Fibroblast of lung (primary cell): ENCODE measurements around the gene PRKX. TPM values are rescaled to one million over a fixed set of nuclear protein-coding genes. Genes with fewer than 3 reads are reported as not detected.

ENCODE experiments used
- DNase-seq, 2 donors: peaks; one replicate each; pipeline versions ENCODE4 v3.0.0 to v3.0.0-alpha.2; 2010; ENCODE audit warnings: low read depth in 2 of 2
- H2AFZ ChIP-seq: 2 replicates; pipeline ENCODE4 v1.5.1; 2012; ENCODE audit warnings: low read length, control low read depth, inconsistent platforms
- H3K27ac ChIP-seq: 2 replicates; pipeline ENCODE4 v1.5.1; 2011; ENCODE audit warnings: low read length, control low read depth; ENCODE audit not compliant: insufficient read depth
- H3K27me3 ChIP-seq: 2 replicates; pipeline ENCODE4 v1.5.1; 2011; ENCODE audit warnings: mild to moderate bottlenecking, low read length; ENCODE audit not compliant: control insufficient read depth, insufficient read depth
- H3K36me3 ChIP-seq: 2 replicates; pipeline ENCODE4 v1.5.1; 2011; ENCODE audit warnings: low read length; ENCODE audit not compliant: control insufficient read depth, insufficient read depth
- H3K4me1 ChIP-seq: 2 replicates; pipeline ENCODE4 v1.5.1; 2011; ENCODE audit warnings: low read length; ENCODE audit not compliant: control insufficient read depth, insufficient read depth; ENCODE audit errors: extremely low read depth
- H3K4me2 ChIP-seq: 2 replicates; pipeline ENCODE4 v1.5.1; 2011; ENCODE audit warnings: low read length, control low read depth; ENCODE audit not compliant: insufficient read depth; ENCODE audit errors: extremely low read depth
- H3K4me3 ChIP-seq, 4 experiments: fragments of 200-600 bp in 1 of 4; sonication (generic) in 1 of 4; replicated peaks in 1 of 4; 2 replicates each; pipeline ENCODE4 v1.5.1; 2011 to 2016; ENCODE audit warnings: low read length in 4 of 4, low read depth in 3 of 4, mild to moderate bottlenecking in 3 of 4, control low read depth in 2 of 4, inconsistent platforms in 1 of 4, mixed read lengths in 1 of 4; ENCODE audit not compliant: insufficient read depth in 1 of 4; ENCODE audit errors: control extremely low read depth in 1 of 4
- H3K79me2 ChIP-seq: 2 replicates; pipeline ENCODE4 v1.5.1; 2012; ENCODE audit warnings: mild to moderate bottlenecking, low read length, inconsistent platforms; ENCODE audit not compliant: control insufficient read depth, insufficient read depth
- H3K9ac ChIP-seq: 2 replicates; pipeline ENCODE4 v1.5.1; 2011; ENCODE audit warnings: mild to moderate bottlenecking, low read length, control low read depth; ENCODE audit not compliant: insufficient read depth
- H3K9me3 ChIP-seq: 2 replicates; pipeline ENCODE4 v1.5.1; 2012; ENCODE audit warnings: low read depth, low read length; ENCODE audit not compliant: control insufficient read depth, insufficient read depth
- H4K20me1 ChIP-seq: 2 replicates; pipeline ENCODE4 v1.5.1; 2011; ENCODE audit warnings: low read length; ENCODE audit not compliant: control insufficient read depth, insufficient read depth; ENCODE audit errors: extremely low read depth
- EZH2 ChIP-seq: IDR thresholded peaks from 2 replicates; pipeline ENCODE4 v1.5.1; 2012; ENCODE audit warnings: low read length, control low read depth, mild to moderate bottlenecking; ENCODE audit errors: missing control alignments
- polyA plus RNA-seq, 2 donors: library from polyadenylated mRNA; depleted of rRNA in 1 of 2; stranded (reverse) in 1 of 2; unstranded in 1 of 2; fragments of >200 nt; gene quantifications; 2 replicates each; pipeline ENCODE4 v1.2.1, GENCODE V29; 2011 to 2012; ENCODE audit warnings: missing spikeins in 1 of 2
- total RNA-seq: library from RNA; depleted of rRNA; stranded (reverse); fragments of >200 nt; gene quantifications from 2 replicates; pipeline ENCODE4 v1.2.1, GENCODE V29; 2014
- TF ChIP-seq, protein P1 (sequence below), 2 donors: IDR thresholded peaks in 1 of 2; conservative IDR thresholded peaks in 1 of 2; 1 replicate in 1 of 2; 2 replicates in 1 of 2; pipeline ENCODE4 v1.5.1; 2011 to 2012; ENCODE audit warnings: low read length in 2 of 2, control low read depth in 1 of 2, inconsistent platforms in 1 of 2, low read depth in 1 of 2, mild to moderate bottlenecking in 1 of 2

The PRKX gene
- total and polyA plus RNA-seq, 2 donors (not counting 1 experiment from before 2014, with no cell fraction given) = 11.3 to 19.3 TPM

DNA sequence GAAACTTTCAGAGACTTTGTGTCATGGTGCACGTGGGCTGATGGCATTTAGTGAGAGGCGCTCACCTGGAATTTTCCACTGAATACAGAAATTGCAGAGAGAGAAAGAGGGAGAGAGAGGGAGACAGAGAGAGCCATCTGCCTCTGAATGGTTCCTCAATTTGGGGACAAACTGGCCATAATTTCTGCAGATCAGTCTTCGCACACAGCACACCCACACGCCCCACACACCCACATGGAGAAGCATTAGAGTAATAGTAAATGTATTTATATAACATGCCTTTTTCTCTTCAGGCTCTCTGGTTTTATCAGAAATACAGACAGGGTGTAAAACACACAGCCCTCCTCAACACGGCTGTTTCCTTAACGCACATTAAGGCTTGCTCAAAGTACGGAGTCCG is 38.6 kb downstream of the PRKX start:
- no peak for DNase-seq
- H3K79me2 ChIP-seq = no peaks in the 10 kb centered on the region
- H3K9ac ChIP-seq = no peak overlapping the region
- H2AFZ ChIP-seq = no peak overlapping the region
- H3K4me1 ChIP-seq = no peaks in the 10 kb centered on the region
- no peak overlapping the region for H3K4me2 ChIP-seq
- no peak for TF ChIP-seq EZH2
- TF ChIP-seq, protein P1, sequence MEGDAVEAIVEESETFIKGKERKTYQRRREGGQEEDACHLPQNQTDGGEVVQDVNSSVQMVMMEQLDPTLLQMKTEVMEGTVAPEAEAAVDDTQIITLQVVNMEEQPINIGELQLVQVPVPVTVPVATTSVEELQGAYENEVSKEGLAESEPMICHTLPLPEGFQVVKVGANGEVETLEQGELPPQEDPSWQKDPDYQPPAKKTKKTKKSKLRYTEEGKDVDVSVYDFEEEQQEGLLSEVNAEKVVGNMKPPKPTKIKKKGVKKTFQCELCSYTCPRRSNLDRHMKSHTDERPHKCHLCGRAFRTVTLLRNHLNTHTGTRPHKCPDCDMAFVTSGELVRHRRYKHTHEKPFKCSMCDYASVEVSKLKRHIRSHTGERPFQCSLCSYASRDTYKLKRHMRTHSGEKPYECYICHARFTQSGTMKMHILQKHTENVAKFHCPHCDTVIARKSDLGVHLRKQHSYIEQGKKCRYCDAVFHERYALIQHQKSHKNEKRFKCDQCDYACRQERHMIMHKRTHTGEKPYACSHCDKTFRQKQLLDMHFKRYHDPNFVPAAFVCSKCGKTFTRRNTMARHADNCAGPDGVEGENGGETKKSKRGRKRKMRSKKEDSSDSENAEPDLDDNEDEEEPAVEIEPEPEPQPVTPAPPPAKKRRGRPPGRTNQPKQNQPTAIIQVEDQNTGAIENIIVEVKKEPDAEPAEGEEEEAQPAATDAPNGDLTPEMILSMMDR (conservative IDR thresholded peaks at IDR 0.05 in 1 of 2, IDR thresholded peaks at IDR 0.05 in 1 of 2; ENCODE audit: low read depth in 1 of 2, low read length in 2 of 2) = no peak
- no peaks in the 10 kb centered on the region for H3K27me3 ChIP-seq
- H3K27ac ChIP-seq = no peak overlapping the region
- no peaks in the 10 kb centered on the region for H3K9me3 ChIP-seq
- H3K36me3 ChIP-seq = no peaks in the 10 kb centered on the region
- no peak overlapping the region for H3K4me3 ChIP-seq
- no peaks in the 10 kb centered on the region for H4K20me1 ChIP-seq

DNA sequence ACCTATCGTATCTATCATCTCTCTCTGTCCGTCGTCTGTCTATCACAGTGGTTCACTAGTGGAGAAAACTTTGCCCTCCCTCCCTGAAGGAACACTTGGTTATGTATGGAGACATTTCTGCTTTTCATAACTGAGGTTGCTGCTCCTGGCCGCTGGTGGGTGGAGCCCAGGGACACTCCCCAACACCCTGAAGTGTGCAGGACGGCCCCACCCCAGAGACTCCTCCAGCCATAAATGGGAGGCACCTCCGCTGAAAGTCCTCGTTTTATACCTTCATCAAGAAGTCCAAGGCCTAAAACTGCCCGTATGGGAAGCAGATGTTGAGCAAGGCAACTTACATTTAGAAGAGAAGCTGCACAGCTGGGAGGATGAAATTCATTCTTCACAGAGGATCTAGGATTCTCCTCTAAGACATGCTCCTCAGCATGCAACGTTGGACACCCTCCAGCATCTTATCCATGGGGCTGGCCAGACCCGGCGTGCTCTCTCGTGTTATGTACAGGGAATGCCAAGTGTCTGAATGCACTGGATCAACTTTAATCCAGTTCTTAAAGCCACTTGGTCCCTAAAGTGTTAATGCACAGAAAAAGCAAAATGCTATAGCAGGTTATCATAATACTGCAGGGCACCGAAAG is 43.5 kb downstream of the PRKX start:
- no peaks in the 10 kb centered on the region for H3K79me2 ChIP-seq
- no peak overlapping the region for H2AFZ ChIP-seq
- TF ChIP-seq, protein P1 (conservative IDR thresholded peaks at IDR 0.05 in 1 of 2, IDR thresholded peaks at IDR 0.05 in 1 of 2; ENCODE audit: low read depth in 1 of 2, low read length in 2 of 2) = no peak
- TF ChIP-seq EZH2 = no peak
- DNase-seq = no peak
- H3K36me3 ChIP-seq = no peaks in the 10 kb centered on the region
- H3K9me3 ChIP-seq = no peaks in the 10 kb centered on the region
- H3K27me3 ChIP-seq = no peaks in the 10 kb centered on the region
- H4K20me1 ChIP-seq = no peaks in the 10 kb centered on the region
- no peaks in the 10 kb centered on the region for H3K4me1 ChIP-seq
- no peak overlapping the region for H3K9ac ChIP-seq
- H3K4me2 ChIP-seq = no peak overlapping the region
- H3K27ac ChIP-seq = no peak overlapping the region
- no peak overlapping the region for H3K4me3 ChIP-seq

DNA sequence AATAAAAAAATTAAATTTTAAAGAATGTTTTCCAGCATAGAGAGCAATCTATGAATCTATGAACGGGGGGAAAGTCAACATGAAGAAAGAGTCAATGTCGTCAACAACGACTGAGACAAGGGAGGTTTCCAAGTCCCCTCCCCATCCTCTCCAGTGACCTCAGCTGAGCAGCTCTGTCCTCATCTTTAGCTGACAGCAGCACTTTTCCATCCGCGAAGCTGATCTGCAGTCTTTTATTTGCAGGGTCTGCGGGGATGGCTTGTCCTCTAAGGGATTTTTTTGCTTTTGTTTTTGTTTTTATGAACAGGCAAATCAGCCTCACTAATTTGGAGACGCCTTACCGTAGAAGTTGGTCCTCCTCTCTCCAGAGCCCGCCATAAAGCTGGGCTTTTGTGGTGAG is 46.5 kb downstream of the PRKX start:
- H3K4me3 ChIP-seq = no peak overlapping the region
- H4K20me1 ChIP-seq = no peaks in the 10 kb centered on the region
- H2AFZ ChIP-seq = no peak overlapping the region
- H3K4me2 ChIP-seq = no peak overlapping the region
- TF ChIP-seq EZH2 = no peak
- TF ChIP-seq, protein P1 (conservative IDR thresholded peaks at IDR 0.05 in 1 of 2, IDR thresholded peaks at IDR 0.05 in 1 of 2; ENCODE audit: low read depth in 1 of 2, low read length in 2 of 2) = no peak
- no peak for DNase-seq
- H3K9ac ChIP-seq = no peak overlapping the region
- no peaks in the 10 kb centered on the region for H3K79me2 ChIP-seq
- H3K27ac ChIP-seq = no peak overlapping the region
- H3K9me3 ChIP-seq = no peaks in the 10 kb centered on the region
- H3K27me3 ChIP-seq = no peaks in the 10 kb centered on the region
- no peaks in the 10 kb centered on the region for H3K4me1 ChIP-seq
- H3K36me3 ChIP-seq = no peaks in the 10 kb centered on the region
